WTC11 (cell line): ENCODE measurements around the gene WDR7. TPM values are rescaled to one million over a fixed set of nuclear protein-coding genes. Genes with fewer than 3 reads are reported as not detected.

Experiments
- ATAC-seq: fragments of 200-7000 bp; cut with Tn5 transposase; 2 replicates; pipeline ENCODE4 v1.10.0; 2021; ENCODE audit warnings: mild to moderate bottlenecking, moderate library complexity
- CTCF ChIA-PET: fragments of 300-600 bp; sonication (Branson Sonifier 250); formaldehyde crosslinking; loops from one replicate; lab custom pipeline; 2021; ENCODE audit warnings: antibody characterized with exemption; lab: Charles Lee
- POLR2A ChIA-PET: fragments of 350-600 bp; sonication (Branson Sonifier 250); formaldehyde crosslinking; loops from one replicate; lab custom pipeline; 2021; ENCODE audit warnings: antibody characterized with exemption; lab: Charles Lee
- DNase-seq: peaks from one replicate; pipeline ENCODE4 v3.0.0; 2021; ENCODE audit warnings: low spot score
- H3K27ac Mint-ChIP-seq: 2 replicates; pipeline ENCODE4 v1.8.0; 2021; ENCODE audit warnings: mixed read lengths
- H3K27me3 Mint-ChIP-seq: 2 replicates; pipeline ENCODE4 v1.8.0; 2021; ENCODE audit warnings: low read depth, mild to moderate bottlenecking, moderate library complexity, mixed read lengths
- H3K36me3 Mint-ChIP-seq: 2 replicates; pipeline ENCODE4 v1.8.0; 2021; ENCODE audit warnings: mixed read lengths
- H3K4me1 Mint-ChIP-seq: 2 replicates; pipeline ENCODE4 v1.8.0; 2022; ENCODE audit warnings: mixed read lengths
- H3K4me3 Mint-ChIP-seq: 2 replicates; pipeline ENCODE4 v1.8.0; 2021; ENCODE audit warnings: mild to moderate bottlenecking, moderate library complexity, mixed read lengths
- H3K9me3 Mint-ChIP-seq: 2 replicates; pipeline ENCODE4 v1.8.0; 2021; ENCODE audit warnings: mixed read lengths
- CREB1 ChIP-seq: sonication (generic); formaldehyde crosslinking; IDR thresholded peaks from 2 replicates; pipeline ENCODE4 v1.8.0; 2023; ENCODE audit warnings: mild to moderate bottlenecking, missing genetic modification reagents
- FOXP1 ChIP-seq: sonication (generic); formaldehyde crosslinking; IDR thresholded peaks from 2 replicates; pipeline ENCODE4 v1.8.0; 2022; ENCODE audit warnings: missing genetic modification reagents, mild to moderate bottlenecking, moderate library complexity, borderline replicate concordance
- JUN ChIP-seq: sonication (generic); formaldehyde crosslinking; IDR thresholded peaks from 2 replicates; pipeline ENCODE4 v1.8.0; 2023; ENCODE audit warnings: mild to moderate bottlenecking, missing genetic modification reagents
- MYBL2 ChIP-seq: sonication (generic); formaldehyde crosslinking; IDR thresholded peaks from 2 replicates; pipeline ENCODE4 v1.8.1; 2023; ENCODE audit warnings: mild to moderate bottlenecking, moderate library complexity, missing genetic modification reagents
- NFE2L1 ChIP-seq: sonication (generic); formaldehyde crosslinking; IDR thresholded peaks from 2 replicates; pipeline ENCODE4 v1.8.1; 2023; ENCODE audit warnings: missing genetic modification reagents
- NFYB ChIP-seq: sonication (generic); formaldehyde crosslinking; conservative IDR thresholded peaks from 2 replicates; pipeline ENCODE4 v1.8.0; 2022; ENCODE audit warnings: low read depth, missing genetic modification reagents
- NR1H2 ChIP-seq: sonication (generic); formaldehyde crosslinking; IDR thresholded peaks from 2 replicates; pipeline ENCODE4 v1.9.0; 2021; ENCODE audit warnings: mild to moderate bottlenecking, moderate library complexity, missing genetic modification reagents
- TP53 ChIP-seq: sonication (generic); formaldehyde crosslinking; IDR thresholded peaks from 2 replicates; pipeline ENCODE4 v1.8.1; 2023; ENCODE audit warnings: mild to moderate bottlenecking, missing genetic modification reagents
- ZNF396 ChIP-seq: fragments of 250-450 bp; sonication (Bioruptor Pico); IDR thresholded peaks from 2 replicates; pipeline ENCODE4 v1.8.0; 2021; ENCODE audit warnings: mild to moderate bottlenecking, moderate library complexity, borderline replicate concordance
- total RNA-seq: library from RNA; stranded (reverse); gene quantifications from 3 replicates; pipeline ENCODE4 v1.2.3, GENCODE V29; 2021
- TF ChIP-seq, protein P1 (sequence below): sonication (generic); formaldehyde crosslinking; IDR thresholded peaks from 2 replicates; pipeline ENCODE4 v1.8.1; 2022; ENCODE audit warnings: low read depth, mild to moderate bottlenecking, moderate library complexity, missing genetic modification reagents, borderline replicate concordance
- TF ChIP-seq, protein P2 (sequence below): sonication (generic); formaldehyde crosslinking; conservative IDR thresholded peaks from 2 replicates; pipeline ENCODE4 v1.8.1; 2022; ENCODE audit warnings: mild to moderate bottlenecking, missing genetic modification reagents
- TF ChIP-seq, protein P3 (sequence below): sonication (generic); formaldehyde crosslinking; IDR thresholded peaks from 2 replicates; pipeline ENCODE4 v1.8.0; 2023; ENCODE audit warnings: missing genetic modification reagents, mild to moderate bottlenecking, borderline replicate concordance
- TF ChIP-seq, protein P4 (sequence below): sonication (generic); formaldehyde crosslinking; IDR thresholded peaks from 2 replicates; pipeline ENCODE4 v1.8.0; 2022; ENCODE audit warnings: mild to moderate bottlenecking, missing genetic modification reagents
- TF ChIP-seq, protein P5 (sequence below): fragments of 250-450 bp; sonication (Bioruptor Pico); conservative IDR thresholded peaks from 2 replicates; pipeline ENCODE4 v1.9.0; 2021; ENCODE audit warnings: mild to moderate bottlenecking
- TF ChIP-seq, protein P6 (sequence below): sonication (generic); formaldehyde crosslinking; IDR thresholded peaks from 2 replicates; pipeline ENCODE4 v1.8.1; 2023; ENCODE audit warnings: mild to moderate bottlenecking, moderate library complexity, missing genetic modification reagents
- TF ChIP-seq, protein P7 (sequence below): sonication (generic); formaldehyde crosslinking; IDR thresholded peaks from 2 replicates; pipeline ENCODE4 v1.8.1; 2023; ENCODE audit warnings: mild to moderate bottlenecking, missing genetic modification reagents, moderate library complexity

WDR7 gene
- total RNA-seq, 1 experiment from 2014 or later, result 12.2 TPM

DNA sequence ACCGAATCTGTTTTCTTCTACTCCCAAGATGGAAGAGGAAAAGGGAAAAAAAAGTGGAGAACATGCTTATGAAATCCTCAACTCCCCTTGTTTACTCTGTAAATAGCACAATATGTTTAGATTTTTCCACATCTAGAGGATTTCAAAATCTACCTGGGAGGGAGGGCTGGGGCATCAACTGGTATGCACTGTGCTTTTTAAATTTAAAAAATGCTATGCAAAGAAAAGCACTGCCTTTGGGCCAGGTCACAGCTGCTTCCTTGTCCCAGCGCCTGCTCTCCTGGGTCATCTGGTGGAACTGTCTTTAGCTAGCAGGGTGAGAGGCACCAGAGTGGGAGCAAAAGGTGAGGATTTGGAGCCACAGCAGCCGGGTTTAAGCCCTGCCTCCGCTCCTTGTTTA is 407.6 kb downstream of the WDR7 start (continued):
- TF ChIP-seq, protein P1, sequence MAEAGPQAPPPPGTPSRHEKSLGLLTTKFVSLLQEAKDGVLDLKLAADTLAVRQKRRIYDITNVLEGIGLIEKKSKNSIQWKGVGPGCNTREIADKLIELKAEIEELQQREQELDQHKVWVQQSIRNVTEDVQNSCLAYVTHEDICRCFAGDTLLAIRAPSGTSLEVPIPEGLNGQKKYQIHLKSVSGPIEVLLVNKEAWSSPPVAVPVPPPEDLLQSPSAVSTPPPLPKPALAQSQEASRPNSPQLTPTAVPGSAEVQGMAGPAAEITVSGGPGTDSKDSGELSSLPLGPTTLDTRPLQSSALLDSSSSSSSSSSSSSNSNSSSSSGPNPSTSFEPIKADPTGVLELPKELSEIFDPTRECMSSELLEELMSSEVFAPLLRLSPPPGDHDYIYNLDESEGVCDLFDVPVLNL (CRISPR knock-in tag), result no peak
- TF ChIP-seq, protein P2, sequence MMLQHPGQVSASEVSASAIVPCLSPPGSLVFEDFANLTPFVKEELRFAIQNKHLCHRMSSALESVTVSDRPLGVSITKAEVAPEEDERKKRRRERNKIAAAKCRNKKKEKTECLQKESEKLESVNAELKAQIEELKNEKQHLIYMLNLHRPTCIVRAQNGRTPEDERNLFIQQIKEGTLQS, result no peak
- TF ChIP-seq, protein P3, sequence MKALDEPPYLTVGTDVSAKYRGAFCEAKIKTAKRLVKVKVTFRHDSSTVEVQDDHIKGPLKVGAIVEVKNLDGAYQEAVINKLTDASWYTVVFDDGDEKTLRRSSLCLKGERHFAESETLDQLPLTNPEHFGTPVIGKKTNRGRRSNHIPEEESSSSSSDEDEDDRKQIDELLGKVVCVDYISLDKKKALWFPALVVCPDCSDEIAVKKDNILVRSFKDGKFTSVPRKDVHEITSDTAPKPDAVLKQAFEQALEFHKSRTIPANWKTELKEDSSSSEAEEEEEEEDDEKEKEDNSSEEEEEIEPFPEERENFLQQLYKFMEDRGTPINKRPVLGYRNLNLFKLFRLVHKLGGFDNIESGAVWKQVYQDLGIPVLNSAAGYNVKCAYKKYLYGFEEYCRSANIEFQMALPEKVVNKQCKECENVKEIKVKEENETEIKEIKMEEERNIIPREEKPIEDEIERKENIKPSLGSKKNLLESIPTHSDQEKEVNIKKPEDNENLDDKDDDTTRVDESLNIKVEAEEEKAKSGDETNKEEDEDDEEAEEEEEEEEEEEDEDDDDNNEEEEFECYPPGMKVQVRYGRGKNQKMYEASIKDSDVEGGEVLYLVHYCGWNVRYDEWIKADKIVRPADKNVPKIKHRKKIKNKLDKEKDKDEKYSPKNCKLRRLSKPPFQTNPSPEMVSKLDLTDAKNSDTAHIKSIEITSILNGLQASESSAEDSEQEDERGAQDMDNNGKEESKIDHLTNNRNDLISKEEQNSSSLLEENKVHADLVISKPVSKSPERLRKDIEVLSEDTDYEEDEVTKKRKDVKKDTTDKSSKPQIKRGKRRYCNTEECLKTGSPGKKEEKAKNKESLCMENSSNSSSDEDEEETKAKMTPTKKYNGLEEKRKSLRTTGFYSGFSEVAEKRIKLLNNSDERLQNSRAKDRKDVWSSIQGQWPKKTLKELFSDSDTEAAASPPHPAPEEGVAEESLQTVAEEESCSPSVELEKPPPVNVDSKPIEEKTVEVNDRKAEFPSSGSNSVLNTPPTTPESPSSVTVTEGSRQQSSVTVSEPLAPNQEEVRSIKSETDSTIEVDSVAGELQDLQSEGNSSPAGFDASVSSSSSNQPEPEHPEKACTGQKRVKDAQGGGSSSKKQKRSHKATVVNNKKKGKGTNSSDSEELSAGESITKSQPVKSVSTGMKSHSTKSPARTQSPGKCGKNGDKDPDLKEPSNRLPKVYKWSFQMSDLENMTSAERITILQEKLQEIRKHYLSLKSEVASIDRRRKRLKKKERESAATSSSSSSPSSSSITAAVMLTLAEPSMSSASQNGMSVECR (CRISPR knock-in tag), result no peak

DNA sequence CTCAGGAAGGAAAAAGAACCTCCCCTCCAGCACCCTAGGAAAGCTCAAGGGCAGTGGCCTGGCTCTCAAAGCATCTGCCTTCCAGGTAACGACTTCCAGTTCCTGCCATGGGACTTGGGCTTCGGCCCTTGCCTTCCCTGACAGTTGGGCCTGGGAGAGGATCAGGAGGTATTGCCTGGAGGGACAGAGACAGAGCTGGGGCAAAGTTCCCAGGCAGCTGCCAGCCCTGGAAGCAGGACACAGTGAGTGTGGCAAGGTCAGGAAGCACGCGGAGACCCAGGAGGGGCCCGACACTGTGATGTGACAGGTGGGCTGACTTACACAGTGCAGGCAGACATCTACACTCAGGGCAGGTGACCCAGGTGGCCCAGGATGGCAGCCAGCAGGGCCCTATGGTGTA is 408.2 kb downstream of the WDR7 start:
- Mint-ChIP-seq H3K4me1 (peaks cover 18% of the 10 kb centered on the region), H3K36me3 (peaks cover 39% of the 10 kb centered on the region), H3K27ac (no peak overlapping the region), H3K4me3 (no peak overlapping the region), H3K9me3 (peaks cover 27% of the 10 kb centered on the region), H3K27me3 (no peaks in the 10 kb centered on the region)
- CTCF ChIA-PET, result no interaction called here
- POLR2A ChIA-PET, result no interaction called here
- no peak for TF ChIP-seq JUN (CRISPR knock-in tag)
- TF ChIP-seq FOXP1 (CRISPR knock-in tag), result no peak
- ATAC-seq (no peak), DNase-seq (no peak)

DNA sequence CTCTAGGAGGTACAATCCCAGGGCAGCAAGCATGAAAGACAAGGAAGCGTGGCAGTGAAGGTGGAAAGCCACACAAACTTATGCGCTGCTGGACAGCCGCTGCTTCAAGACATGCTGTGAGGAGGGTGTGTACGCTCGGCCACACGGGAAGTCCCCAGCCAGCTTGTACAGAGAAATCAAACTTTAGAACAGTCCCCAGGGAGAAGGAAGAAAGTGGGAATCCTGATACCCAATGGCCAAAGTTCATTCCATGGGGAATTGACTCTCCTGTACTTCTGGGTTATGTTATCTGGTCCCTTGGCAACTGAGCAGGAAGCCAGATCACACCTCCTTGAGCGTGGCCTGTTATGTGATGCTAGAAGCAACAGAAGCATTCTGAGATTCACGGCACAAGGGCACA is 409.7 kb downstream of the WDR7 start:
- Mint-ChIP-seq H3K9me3 (peaks cover 13% of the 10 kb centered on the region), H3K4me1 (peaks cover 23% of the 10 kb centered on the region)
- CTCF ChIA-PET, result no interaction called here

DNA sequence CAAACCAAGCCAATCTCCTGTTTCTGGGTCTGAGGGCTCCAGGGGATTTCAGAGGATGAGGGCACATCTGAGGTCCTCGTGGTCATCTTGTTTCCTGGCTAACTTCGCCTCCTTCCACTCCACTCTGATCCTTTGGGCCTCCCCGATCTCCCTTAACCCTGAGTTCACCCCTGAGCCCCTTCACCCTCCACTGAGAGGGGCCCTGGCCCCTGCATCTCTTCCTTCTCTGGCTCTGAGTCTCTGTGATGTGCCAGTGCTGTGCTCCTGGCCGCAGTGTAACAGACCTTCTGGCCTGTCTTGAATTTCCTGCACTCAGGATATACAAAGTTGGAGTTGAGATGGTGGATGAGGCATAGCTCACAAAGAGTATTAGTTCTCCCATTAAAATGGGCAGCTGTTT is 411.0 kb downstream of the WDR7 start:
- Mint-ChIP-seq H3K36me3 (peaks cover 14% of the 10 kb centered on the region), H3K4me3 (no peak overlapping the region), H3K9me3 (peaks cover 5% of the 10 kb centered on the region; the same call in 1 of the 2 replicates), H3K27ac (no peak overlapping the region), H3K27me3 (no peaks in the 10 kb centered on the region), H3K4me1 (peaks cover 23% of the 10 kb centered on the region)
- no peak for ATAC-seq
- POLR2A ChIA-PET, result no interaction called here
- CTCF ChIA-PET, result no interaction called here
- DNase-seq, result no peak
- no peak for TF ChIP-seq NR1H2
- TF ChIP-seq, protein P4, sequence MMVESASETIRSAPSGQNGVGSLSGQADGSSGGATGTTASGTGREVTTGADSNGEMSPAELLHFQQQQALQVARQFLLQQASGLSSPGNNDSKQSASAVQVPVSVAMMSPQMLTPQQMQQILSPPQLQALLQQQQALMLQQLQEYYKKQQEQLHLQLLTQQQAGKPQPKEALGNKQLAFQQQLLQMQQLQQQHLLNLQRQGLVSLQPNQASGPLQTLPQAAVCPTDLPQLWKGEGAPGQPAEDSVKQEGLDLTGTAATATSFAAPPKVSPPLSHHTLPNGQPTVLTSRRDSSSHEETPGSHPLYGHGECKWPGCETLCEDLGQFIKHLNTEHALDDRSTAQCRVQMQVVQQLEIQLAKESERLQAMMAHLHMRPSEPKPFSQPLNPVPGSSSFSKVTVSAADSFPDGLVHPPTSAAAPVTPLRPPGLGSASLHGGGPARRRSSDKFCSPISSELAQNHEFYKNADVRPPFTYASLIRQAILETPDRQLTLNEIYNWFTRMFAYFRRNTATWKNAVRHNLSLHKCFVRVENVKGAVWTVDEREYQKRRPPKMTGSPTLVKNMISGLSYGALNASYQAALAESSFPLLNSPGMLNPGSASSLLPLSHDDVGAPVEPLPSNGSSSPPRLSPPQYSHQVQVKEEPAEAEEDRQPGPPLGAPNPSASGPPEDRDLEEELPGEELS (CRISPR knock-in tag), result no peak
- TF ChIP-seq, protein P5, sequence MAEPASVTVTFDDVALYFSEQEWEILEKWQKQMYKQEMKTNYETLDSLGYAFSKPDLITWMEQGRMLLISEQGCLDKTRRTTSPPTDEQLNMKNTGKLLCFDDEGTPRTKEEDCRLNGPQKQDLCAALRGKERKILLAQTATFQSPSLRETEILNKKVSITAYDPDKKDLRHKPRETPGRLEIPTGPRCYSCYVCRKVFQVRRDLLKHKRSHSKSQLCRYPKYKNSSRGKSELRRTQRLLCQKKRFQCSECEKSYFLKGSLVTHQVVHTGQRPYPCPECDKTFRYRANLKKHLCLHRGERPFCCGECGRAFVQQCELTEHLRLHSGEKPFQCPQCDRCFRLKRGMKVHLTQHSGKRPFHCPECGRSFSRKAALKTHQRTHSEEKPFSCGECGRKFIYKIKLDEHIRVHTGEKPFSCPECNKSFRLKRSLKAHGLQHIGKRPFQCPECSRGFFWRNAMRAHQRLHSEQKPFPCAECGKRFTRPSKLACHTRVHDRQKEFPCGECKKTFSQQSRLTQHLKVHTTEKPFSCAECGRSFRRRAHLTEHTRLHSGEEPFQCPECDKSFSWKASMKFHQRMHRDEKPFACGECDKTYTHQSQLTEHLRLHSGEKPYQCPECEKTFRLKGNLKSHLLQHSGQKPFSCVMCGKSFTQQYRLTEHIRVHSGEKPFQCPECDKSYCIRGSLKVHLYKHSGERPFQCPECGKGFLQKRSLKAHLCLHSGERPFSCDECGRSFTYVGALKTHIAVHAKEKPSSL (CRISPR knock-in tag), result no peak
- TF ChIP-seq MYBL2, result no peak
- TF ChIP-seq, protein P1 (CRISPR knock-in tag), result no peak
- TF ChIP-seq FOXP1 (CRISPR knock-in tag), result no peak
- TF ChIP-seq JUN (CRISPR knock-in tag), result no peak
- TF ChIP-seq, protein P6, sequence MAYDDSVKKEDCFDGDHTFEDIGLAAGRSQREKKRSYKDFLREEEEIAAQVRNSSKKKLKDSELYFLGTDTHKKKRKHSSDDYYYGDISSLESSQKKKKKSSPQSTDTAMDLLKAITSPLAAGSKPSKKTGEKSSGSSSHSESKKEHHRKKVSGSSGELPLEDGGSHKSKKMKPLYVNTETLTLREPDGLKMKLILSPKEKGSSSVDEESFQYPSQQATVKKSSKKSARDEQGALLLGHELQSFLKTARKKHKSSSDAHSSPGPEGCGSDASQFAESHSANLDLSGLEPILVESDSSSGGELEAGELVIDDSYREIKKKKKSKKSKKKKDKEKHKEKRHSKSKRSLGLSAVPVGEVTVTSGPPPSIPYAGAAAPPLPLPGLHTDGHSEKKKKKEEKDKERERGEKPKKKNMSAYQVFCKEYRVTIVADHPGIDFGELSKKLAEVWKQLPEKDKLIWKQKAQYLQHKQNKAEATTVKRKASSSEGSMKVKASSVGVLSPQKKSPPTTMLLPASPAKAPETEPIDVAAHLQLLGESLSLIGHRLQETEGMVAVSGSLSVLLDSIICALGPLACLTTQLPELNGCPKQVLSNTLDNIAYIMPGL (CRISPR knock-in tag), result no peak
- TF ChIP-seq, protein P7, sequence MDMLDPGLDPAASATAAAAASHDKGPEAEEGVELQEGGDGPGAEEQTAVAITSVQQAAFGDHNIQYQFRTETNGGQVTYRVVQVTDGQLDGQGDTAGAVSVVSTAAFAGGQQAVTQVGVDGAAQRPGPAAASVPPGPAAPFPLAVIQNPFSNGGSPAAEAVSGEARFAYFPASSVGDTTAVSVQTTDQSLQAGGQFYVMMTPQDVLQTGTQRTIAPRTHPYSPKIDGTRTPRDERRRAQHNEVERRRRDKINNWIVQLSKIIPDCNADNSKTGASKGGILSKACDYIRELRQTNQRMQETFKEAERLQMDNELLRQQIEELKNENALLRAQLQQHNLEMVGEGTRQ, result no peak
- no peak for TF ChIP-seq ZNF396 (CRISPR knock-in tag)
- no peak for TF ChIP-seq NFE2L1 (CRISPR knock-in tag)
- no peak for TF ChIP-seq NFYB (CRISPR knock-in tag)

More for the DNA sequence above, 409.7 kb downstream of the WDR7 start:
- no peak overlapping the region for H3K4me3 Mint-ChIP-seq
- POLR2A ChIA-PET, result no interaction called here
- H3K27me3 Mint-ChIP-seq, result no peaks in the 10 kb centered on the region
- peaks cover 24% of the 10 kb centered on the region for H3K36me3 Mint-ChIP-seq
- no peak for DNase-seq
- H3K27ac Mint-ChIP-seq, result no peak overlapping the region
- no peak for ATAC-seq
- TF ChIP-seq CREB1 (CRISPR knock-in tag) (no peak), TP53 (CRISPR knock-in tag) (no peak)
